ENCODE data around the gene DLGAP3. TPM values are rescaled to one million over a fixed set of nuclear protein-coding genes. Genes with fewer than 3 reads are reported as not detected.

Gene DLGAP3
- total RNA-seq, 1 experiment from 2014 or later, result 7.3 TPM

DNA sequence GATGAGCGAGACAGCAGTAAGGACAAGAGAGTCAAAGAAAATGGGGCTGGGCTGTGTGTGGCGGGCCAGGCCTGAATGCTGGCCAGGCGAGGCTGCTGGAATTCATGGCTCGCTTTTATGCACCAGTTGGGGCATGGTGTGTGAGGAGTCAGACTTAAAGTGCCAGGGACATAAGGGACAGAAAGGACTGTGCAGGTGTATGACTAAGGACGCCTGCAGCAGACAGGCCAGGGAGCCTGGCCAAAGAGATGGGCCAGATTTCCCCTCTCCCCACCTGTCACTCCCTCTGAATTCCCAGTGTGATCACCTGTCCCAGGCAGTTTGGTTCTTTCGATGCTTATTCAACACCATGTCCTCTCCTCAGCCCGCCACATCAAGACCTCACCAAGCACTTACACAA, 53.0 kb downstream of the DLGAP3 start:
- Histone ChIP-seq H3K79me1 (ENCODE audit: insufficient read depth, low read depth, low read length, poor library complexity, severe bottlenecking) (no peaks in the 10 kb centered on the region), H2BK20ac (ENCODE audit: low read depth, low read length, poor library complexity, severe bottlenecking) (no peak overlapping the region), H2BK15ac (ENCODE audit: low read depth, low read length) (no peak overlapping the region), H2BK120ac (ENCODE audit: low read depth, low read length, poor library complexity, severe bottlenecking) (no peak overlapping the region), H3K9ac (ENCODE audit: extremely low read depth, insufficient read length, low read length) (no peak overlapping the region), H3K4me1 (ENCODE audit: insufficient read depth, low read length) (no peaks in the 10 kb centered on the region), H4K8ac (replicated peaks; ENCODE audit: insufficient read length, low read depth, low read length) (no peak overlapping the region), H3K9me3 (ENCODE audit: control insufficient read depth, low read depth, low read length) (no peaks in the 10 kb centered on the region), H3K56ac (ENCODE audit: insufficient read length, low read depth, low read length) (no peak overlapping the region), H3K27me3 (ENCODE audit: insufficient read depth, low read length) (no peaks in the 10 kb centered on the region), H2AK5ac (ENCODE audit: insufficient read length, low read length) (no peak overlapping the region), H3K4me2 (ENCODE audit: insufficient read depth, insufficient read length, low read length) (no peak overlapping the region), H3K23ac (ENCODE audit: insufficient read length, low read depth, low read length) (no peak overlapping the region), H4K20me1 (ENCODE audit: control insufficient read depth, insufficient read depth, insufficient read length) (no peaks in the 10 kb centered on the region), H3K27ac (ENCODE audit: insufficient read length, low read depth, low read length) (no peak overlapping the region), H3K18ac (ENCODE audit: insufficient read length, low read depth, low read length) (no peak overlapping the region), H2BK5ac (ENCODE audit: insufficient read length, low read length) (no peak overlapping the region), H4K5ac (ENCODE audit: insufficient read length, low read depth, low read length) (no peak overlapping the region), H2AFZ (ENCODE audit: low read length) (no peak overlapping the region), H3T11ph (ENCODE audit: low read length) (no peak overlapping the region), H3K79me2 (ENCODE audit: insufficient read depth, low read length) (no peaks in the 10 kb centered on the region), H3K23me2 (ENCODE audit: insufficient read length, low read depth, low read length, poor library complexity, severe bottlenecking) (no peaks in the 10 kb centered on the region), H4K91ac (ENCODE audit: insufficient read length, low read depth, low read length) (no peak overlapping the region), H3K4ac (ENCODE audit: low read depth, low read length) (no peak overlapping the region), H2BK12ac (ENCODE audit: insufficient read length, low read depth, low read length) (no peak overlapping the region), H3K14ac (ENCODE audit: insufficient read depth, low read length) (no peak overlapping the region)
- TF ChIP-seq, protein P1, sequence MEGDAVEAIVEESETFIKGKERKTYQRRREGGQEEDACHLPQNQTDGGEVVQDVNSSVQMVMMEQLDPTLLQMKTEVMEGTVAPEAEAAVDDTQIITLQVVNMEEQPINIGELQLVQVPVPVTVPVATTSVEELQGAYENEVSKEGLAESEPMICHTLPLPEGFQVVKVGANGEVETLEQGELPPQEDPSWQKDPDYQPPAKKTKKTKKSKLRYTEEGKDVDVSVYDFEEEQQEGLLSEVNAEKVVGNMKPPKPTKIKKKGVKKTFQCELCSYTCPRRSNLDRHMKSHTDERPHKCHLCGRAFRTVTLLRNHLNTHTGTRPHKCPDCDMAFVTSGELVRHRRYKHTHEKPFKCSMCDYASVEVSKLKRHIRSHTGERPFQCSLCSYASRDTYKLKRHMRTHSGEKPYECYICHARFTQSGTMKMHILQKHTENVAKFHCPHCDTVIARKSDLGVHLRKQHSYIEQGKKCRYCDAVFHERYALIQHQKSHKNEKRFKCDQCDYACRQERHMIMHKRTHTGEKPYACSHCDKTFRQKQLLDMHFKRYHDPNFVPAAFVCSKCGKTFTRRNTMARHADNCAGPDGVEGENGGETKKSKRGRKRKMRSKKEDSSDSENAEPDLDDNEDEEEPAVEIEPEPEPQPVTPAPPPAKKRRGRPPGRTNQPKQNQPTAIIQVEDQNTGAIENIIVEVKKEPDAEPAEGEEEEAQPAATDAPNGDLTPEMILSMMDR (conservative IDR thresholded peaks at IDR 0.05), result no peak
- no peaks in the 10 kb centered on the region for H3K36me3 Mint-ChIP-seq (ENCODE audit: insufficient read depth in 1 of 3, low read depth in 3 of 3)
- peaks cover 16% of the 10 kb centered on the region for H3K27me3 Mint-ChIP-seq (ENCODE audit: low read depth)
- DNase-seq, result no peak
- no peak overlapping the region for H3K4me3 Mint-ChIP-seq
- H3K4me1 Mint-ChIP-seq, result peaks cover 3 to 6% of the 10 kb centered on the region in 2 experiments
- WGBS (ENCODE audit: extremely low coverage, insufficient read length, low lambda C conversion rate), result no CpG with 5 or more reads among the region's 7 CpGs
- H3K27ac Mint-ChIP-seq, result peak overlapping the region in 1 of 3 experiments; percentile 39; a peak in 1 of 7 replicates
- no peaks in the 10 kb centered on the region for H3K9me3 Mint-ChIP-seq
